Osteoblast (primary cell): Measurements from ENCODE around the gene ATP12A. TPM values are rescaled to one million over a fixed set of nuclear protein-coding genes. Genes with fewer than 3 reads are reported as not detected.

ENCODE experiments used
- DNase-seq: peaks from one replicate; pipeline ENCODE4 v3.0.0; 2011; ENCODE audit warnings: low spot score, mixed read lengths; ENCODE audit not compliant: insufficient read length; ENCODE audit errors: missing footprints
- H2AFZ ChIP-seq: 2 replicates; pipeline ENCODE4 v1.6.0; 2011; ENCODE audit warnings: mild to moderate bottlenecking, low read length
- H3K27ac ChIP-seq: 2 replicates; pipeline ENCODE4 v1.5.1; 2011; ENCODE audit warnings: mild to moderate bottlenecking, low read depth, low read length, moderate library complexity
- H3K27me3 ChIP-seq: 2 replicates; pipeline ENCODE4 v1.6.0; 2012; ENCODE audit warnings: mild to moderate bottlenecking, control low read depth, inconsistent platforms, low read length, moderate library complexity; ENCODE audit not compliant: insufficient read depth
- H3K36me3 ChIP-seq: 2 replicates; pipeline ENCODE4 v1.5.1; 2011; ENCODE audit warnings: mild to moderate bottlenecking, low read length, control low read depth, moderate library complexity; ENCODE audit not compliant: insufficient read depth
- H3K4me1 ChIP-seq: 2 replicates; pipeline ENCODE4 v1.5.1; 2011; ENCODE audit warnings: mild to moderate bottlenecking, low read length, control low read depth, moderate library complexity; ENCODE audit not compliant: insufficient read depth
- H3K4me2 ChIP-seq: 2 replicates; pipeline ENCODE4 v1.6.0; 2011; ENCODE audit warnings: mild to moderate bottlenecking, low read length; ENCODE audit not compliant: insufficient read depth
- H3K4me3 ChIP-seq: fragments of 200-600 bp; sonication (generic); 3 replicates; pipeline ENCODE4 v1.5.1; 2012; ENCODE audit warnings: mild to moderate bottlenecking, low read length, inconsistent platforms; ENCODE audit not compliant: insufficient read depth
- H3K79me2 ChIP-seq: 2 replicates; pipeline ENCODE4 v1.6.0; 2012; ENCODE audit warnings: mild to moderate bottlenecking, low read length, control low read depth, inconsistent platforms; ENCODE audit not compliant: insufficient read depth
- H3K9me3 ChIP-seq: 2 replicates; pipeline ENCODE4 v1.5.1; 2011; ENCODE audit warnings: low read depth, low read length, control low read depth
- H4K20me1 ChIP-seq: 2 replicates; pipeline ENCODE4 v1.6.0; 2012; ENCODE audit warnings: mild to moderate bottlenecking, low read length, control low read depth; ENCODE audit not compliant: insufficient read depth
- total RNA-seq: library from RNA; depleted of rRNA; stranded (reverse); fragments of >200 nt; gene quantifications from 2 replicates; pipeline ENCODE4 v1.2.3, GENCODE V29; 2012
- TF ChIP-seq, protein P1 (sequence below): IDR thresholded peaks from 2 replicates; pipeline ENCODE4 v1.5.1; 2011; ENCODE audit warnings: mild to moderate bottlenecking, low read depth, low read length, moderate library complexity; ENCODE audit errors: extremely low read depth

Gene ATP12A
- total RNA-seq, 1 donor: not detected

- Histone ChIP-seq H2AFZ (no peak overlapping the region), H4K20me1 (no peaks in the 10 kb centered on the region), H3K27ac (no peak overlapping the region), H3K27me3 (no peaks in the 10 kb centered on the region), H3K36me3 (no peaks in the 10 kb centered on the region), H3K4me3 (no peak overlapping the region), H3K79me2 (no peaks in the 10 kb centered on the region), H3K4me2 (no peak overlapping the region), H3K9me3 (no peaks in the 10 kb centered on the region), H3K4me1 (no peaks in the 10 kb centered on the region)
- TF ChIP-seq, protein P1, sequence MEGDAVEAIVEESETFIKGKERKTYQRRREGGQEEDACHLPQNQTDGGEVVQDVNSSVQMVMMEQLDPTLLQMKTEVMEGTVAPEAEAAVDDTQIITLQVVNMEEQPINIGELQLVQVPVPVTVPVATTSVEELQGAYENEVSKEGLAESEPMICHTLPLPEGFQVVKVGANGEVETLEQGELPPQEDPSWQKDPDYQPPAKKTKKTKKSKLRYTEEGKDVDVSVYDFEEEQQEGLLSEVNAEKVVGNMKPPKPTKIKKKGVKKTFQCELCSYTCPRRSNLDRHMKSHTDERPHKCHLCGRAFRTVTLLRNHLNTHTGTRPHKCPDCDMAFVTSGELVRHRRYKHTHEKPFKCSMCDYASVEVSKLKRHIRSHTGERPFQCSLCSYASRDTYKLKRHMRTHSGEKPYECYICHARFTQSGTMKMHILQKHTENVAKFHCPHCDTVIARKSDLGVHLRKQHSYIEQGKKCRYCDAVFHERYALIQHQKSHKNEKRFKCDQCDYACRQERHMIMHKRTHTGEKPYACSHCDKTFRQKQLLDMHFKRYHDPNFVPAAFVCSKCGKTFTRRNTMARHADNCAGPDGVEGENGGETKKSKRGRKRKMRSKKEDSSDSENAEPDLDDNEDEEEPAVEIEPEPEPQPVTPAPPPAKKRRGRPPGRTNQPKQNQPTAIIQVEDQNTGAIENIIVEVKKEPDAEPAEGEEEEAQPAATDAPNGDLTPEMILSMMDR: no peak
- DNase-seq: no peak
Measured at GRCh38 chr13:24734950-24735349, 54.7 kb downstream of the ATP12A start.

DNA sequence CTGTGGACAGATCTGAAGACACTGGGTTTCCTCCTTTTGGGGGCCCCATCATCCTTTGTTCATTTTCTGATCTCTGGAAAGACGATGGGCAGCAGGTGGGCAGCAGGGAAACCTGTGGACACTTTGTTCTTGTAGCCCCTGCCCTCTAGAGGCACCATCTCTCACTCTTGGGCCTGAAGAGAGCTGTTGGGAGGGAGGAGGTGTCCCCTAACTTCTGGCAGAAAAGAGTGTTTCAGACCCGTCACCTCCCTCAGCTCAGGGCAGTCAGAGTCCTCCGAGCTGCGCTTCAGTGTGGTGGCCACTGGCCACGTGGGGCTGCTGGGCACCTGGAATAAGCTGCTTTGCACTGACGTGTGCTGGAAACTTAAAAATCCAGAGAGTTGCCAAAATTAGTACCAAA lies 56.8 kb downstream of the ATP12A start:
- no peak overlapping the region for H2AFZ ChIP-seq
- H3K27me3 ChIP-seq: no peaks in the 10 kb centered on the region
- H3K79me2 ChIP-seq: no peaks in the 10 kb centered on the region
- H3K9me3 ChIP-seq: no peaks in the 10 kb centered on the region
- H3K4me3 ChIP-seq: no peak overlapping the region
- no peaks in the 10 kb centered on the region for H3K36me3 ChIP-seq
- no peaks in the 10 kb centered on the region for H4K20me1 ChIP-seq
- no peak for DNase-seq
- TF ChIP-seq, protein P1: no peak
- H3K4me2 ChIP-seq: no peak overlapping the region
- no peaks in the 10 kb centered on the region for H3K4me1 ChIP-seq
- no peak overlapping the region for H3K27ac ChIP-seq

DNA sequence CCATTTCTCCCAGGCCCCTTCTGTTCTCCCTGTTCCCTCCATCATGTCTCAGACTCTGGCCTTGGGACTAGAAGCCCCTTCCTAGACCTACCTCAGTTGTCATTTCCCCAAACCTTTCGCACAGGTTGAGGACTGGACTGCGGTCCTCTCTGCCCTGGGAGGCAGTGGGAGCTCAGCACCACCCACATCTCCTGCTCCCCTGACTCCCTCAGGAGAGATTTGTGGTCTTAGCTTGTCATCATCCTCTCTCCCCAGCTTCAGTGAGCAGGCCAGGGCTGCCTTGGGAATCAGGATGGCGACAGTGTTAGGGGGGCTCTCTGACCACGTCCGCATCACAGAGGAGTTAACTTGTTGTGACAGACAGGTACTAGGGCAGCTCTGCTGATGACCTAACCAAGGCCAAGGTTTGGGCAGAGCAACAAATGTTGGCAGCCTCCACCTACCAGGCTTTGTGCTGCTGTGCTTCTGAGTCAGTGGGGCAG lies 58.2 kb downstream of the ATP12A start:
- Histone ChIP-seq H2AFZ (no peak overlapping the region), H4K20me1 (no peaks in the 10 kb centered on the region), H3K27me3 (no peaks in the 10 kb centered on the region), H3K9me3 (no peaks in the 10 kb centered on the region), H3K27ac (no peak overlapping the region), H3K36me3 (no peaks in the 10 kb centered on the region), H3K79me2 (no peaks in the 10 kb centered on the region), H3K4me2 (no peak overlapping the region), H3K4me3 (no peak overlapping the region), H3K4me1 (no peaks in the 10 kb centered on the region)
- no peak for DNase-seq
- TF ChIP-seq, protein P1: no peak

GRCh38 chr13:24740014-24740890 lies 60.0 kb downstream of the ATP12A start:
- no peak for DNase-seq
- Histone ChIP-seq H3K27me3 (peaks cover 2% of the 10 kb centered on the region), H3K36me3 (no peaks in the 10 kb centered on the region), H3K79me2 (no peaks in the 10 kb centered on the region), H3K4me1 (no peaks in the 10 kb centered on the region), H3K4me2 (no peak overlapping the region), H3K27ac (no peak overlapping the region), H4K20me1 (no peaks in the 10 kb centered on the region), H3K9me3 (no peaks in the 10 kb centered on the region), H3K4me3 (no peak overlapping the region), H2AFZ (no peak overlapping the region)
- TF ChIP-seq, protein P1: no peak
